Cardiac muscle cell (in vitro differentiated cells and primary cell): ENCODE data around the gene OAS2. TPM values are rescaled to one million over a fixed set of nuclear protein-coding genes. Genes with fewer than 3 reads are reported as not detected.
A peak's percentile ranks its signal among the peaks of the same experiment; 100 is the strongest.

Experiments used
- DNase-seq, 2 donors: peaks; one replicate each; pipeline versions ENCODE4 v3.0.0 to v3.0.0-alpha.2; 2010 to 2017; ENCODE audit warnings: low read depth in 1 of 2, low spot score in 1 of 2
- H3K27ac ChIP-seq: fragments of 200-600 bp; sonication (generic); 2 replicates; pipeline ENCODE4 v1.5.1; 2016
- H3K27me3 ChIP-seq: fragments of 200-600 bp; sonication (generic); 2 replicates; pipeline ENCODE4 v1.6.0; 2016; ENCODE audit warnings: control low read depth
- H3K36me3 ChIP-seq: fragments of 200-600 bp; sonication (generic); 2 replicates; pipeline ENCODE4 v1.5.1; 2016; ENCODE audit warnings: control low read depth
- H3K4me1 ChIP-seq: fragments of 200-600 bp; sonication (generic); 2 replicates; pipeline ENCODE4 v1.8.1; 2017; ENCODE audit warnings: low read depth, mild to moderate bottlenecking, mixed run types
- H3K4me3 ChIP-seq: fragments of 200-600 bp; sonication (generic); 2 replicates; pipeline ENCODE4 v1.5.1; 2016; ENCODE audit warnings: mild to moderate bottlenecking
- H3K9me3 ChIP-seq: fragments of 200-600 bp; sonication (generic); 2 replicates; pipeline ENCODE4 v1.5.1; 2017; ENCODE audit warnings: low read depth, mild to moderate bottlenecking, control low read depth
- polyA plus RNA-seq: library from polyadenylated mRNA; unstranded; fragments of >200 nt; fragmentation: Nextera tagmentation; extraction: Ambion mirVana; gene quantifications from 2 replicates; pipeline ENCODE4 v1.2.1, GENCODE V29; 2016
- total RNA-seq: library from RNA; depleted of rRNA; stranded (reverse); fragments of >200 nt; gene quantifications from 2 replicates; pipeline ENCODE4 v1.2.3, GENCODE V29; 2016
- TF ChIP-seq, protein P1 (sequence below): IDR thresholded peaks from 2 replicates; pipeline ENCODE4 v1.5.1; 2012; ENCODE audit warnings: low read depth, mild to moderate bottlenecking, low read length

Gene OAS2
- total and polyA plus RNA-seq, 2 experiments from 2014 or later, result not detected

DNA sequence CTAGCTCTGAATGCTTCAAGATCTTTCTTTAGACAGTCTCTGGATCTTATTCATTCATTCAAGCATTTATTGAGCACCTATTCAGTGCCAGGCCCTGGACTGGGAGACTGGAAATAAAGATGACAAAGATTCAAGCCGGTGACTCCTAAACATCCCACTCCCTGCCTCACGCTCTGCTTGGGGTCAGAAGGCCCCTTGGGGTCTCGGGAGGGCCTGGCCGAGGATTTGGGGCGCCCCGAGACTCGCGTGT is 78.0 kb downstream of the OAS2 start:
- peak overlapping the region; percentile 39 for H3K4me3 ChIP-seq
- H3K27ac ChIP-seq, result no peak overlapping the region
- TF ChIP-seq, protein P1, sequence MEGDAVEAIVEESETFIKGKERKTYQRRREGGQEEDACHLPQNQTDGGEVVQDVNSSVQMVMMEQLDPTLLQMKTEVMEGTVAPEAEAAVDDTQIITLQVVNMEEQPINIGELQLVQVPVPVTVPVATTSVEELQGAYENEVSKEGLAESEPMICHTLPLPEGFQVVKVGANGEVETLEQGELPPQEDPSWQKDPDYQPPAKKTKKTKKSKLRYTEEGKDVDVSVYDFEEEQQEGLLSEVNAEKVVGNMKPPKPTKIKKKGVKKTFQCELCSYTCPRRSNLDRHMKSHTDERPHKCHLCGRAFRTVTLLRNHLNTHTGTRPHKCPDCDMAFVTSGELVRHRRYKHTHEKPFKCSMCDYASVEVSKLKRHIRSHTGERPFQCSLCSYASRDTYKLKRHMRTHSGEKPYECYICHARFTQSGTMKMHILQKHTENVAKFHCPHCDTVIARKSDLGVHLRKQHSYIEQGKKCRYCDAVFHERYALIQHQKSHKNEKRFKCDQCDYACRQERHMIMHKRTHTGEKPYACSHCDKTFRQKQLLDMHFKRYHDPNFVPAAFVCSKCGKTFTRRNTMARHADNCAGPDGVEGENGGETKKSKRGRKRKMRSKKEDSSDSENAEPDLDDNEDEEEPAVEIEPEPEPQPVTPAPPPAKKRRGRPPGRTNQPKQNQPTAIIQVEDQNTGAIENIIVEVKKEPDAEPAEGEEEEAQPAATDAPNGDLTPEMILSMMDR, result no peak
- H3K27me3 ChIP-seq, result peaks cover 63% of the 10 kb centered on the region
- DNase-seq, result no peak
- no peaks in the 10 kb centered on the region for H3K9me3 ChIP-seq
- H3K4me1 ChIP-seq, result no peaks in the 10 kb centered on the region
- no peaks in the 10 kb centered on the region for H3K36me3 ChIP-seq

DNA sequence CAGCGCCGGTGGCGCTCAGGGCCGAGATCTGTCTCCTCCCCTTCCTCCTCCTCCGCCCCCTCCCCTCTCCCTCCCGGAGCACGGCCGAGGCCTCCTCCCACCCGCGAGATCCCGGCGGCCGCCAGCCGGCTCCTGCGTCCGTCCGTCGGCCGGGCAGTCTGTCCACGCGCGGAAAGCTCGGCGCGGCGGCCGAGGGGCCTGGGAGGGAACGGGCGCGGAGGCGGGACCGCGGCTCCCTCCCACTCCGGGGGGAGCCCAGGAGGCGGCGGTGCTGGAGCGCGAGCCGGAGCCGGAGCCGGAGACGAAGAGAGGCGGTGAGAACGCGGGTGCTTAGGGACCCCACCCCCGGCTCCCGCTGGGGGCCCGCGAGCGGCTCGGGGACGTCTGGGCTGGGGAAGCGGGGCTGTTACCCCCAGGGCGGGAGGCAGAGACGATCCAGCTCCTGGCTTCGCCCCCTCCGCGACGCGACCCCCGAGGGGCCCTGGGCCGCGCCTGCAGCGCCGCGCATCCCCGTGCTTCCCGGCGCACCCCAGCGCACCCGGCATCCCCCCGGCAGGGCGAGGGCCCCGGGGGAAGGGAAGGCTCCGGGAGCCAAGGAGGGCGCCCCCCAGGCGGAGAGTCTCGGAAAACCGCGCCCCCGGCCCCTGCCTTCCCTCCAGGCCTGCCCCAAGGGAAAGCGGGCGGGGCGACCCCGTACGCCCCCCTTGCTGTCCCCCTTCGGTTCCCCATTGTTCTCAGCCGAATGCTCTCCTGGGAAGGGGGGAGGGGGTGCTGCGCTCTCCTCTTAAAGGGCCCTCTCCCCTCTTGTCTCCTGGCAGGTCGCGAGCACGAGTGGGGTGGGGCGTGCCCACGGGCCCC is 78.5 kb downstream of the OAS2 start, which contains the start of gene DTX1:
TSS of gene DTX1 (plus strand) at position 100 of the 858 bp plus-strand sequence. CDS start 1,463 bp downstream, outside the sequence.
- Histone ChIP-seq H3K36me3 (no peaks in the 10 kb centered on the region), H3K27me3 (peaks cover 63% of the 10 kb centered on the region), H3K4me3 (peak within 1 kb of the TSS; percentile 39), H3K27ac (no peak within 1 kb of the TSS), H3K9me3 (no peaks in the 10 kb centered on the region), H3K4me1 (no peaks in the 10 kb centered on the region)
- TF ChIP-seq, protein P1, result no peak
- DNase-seq, result peak; percentile 12 to 21

DNA sequence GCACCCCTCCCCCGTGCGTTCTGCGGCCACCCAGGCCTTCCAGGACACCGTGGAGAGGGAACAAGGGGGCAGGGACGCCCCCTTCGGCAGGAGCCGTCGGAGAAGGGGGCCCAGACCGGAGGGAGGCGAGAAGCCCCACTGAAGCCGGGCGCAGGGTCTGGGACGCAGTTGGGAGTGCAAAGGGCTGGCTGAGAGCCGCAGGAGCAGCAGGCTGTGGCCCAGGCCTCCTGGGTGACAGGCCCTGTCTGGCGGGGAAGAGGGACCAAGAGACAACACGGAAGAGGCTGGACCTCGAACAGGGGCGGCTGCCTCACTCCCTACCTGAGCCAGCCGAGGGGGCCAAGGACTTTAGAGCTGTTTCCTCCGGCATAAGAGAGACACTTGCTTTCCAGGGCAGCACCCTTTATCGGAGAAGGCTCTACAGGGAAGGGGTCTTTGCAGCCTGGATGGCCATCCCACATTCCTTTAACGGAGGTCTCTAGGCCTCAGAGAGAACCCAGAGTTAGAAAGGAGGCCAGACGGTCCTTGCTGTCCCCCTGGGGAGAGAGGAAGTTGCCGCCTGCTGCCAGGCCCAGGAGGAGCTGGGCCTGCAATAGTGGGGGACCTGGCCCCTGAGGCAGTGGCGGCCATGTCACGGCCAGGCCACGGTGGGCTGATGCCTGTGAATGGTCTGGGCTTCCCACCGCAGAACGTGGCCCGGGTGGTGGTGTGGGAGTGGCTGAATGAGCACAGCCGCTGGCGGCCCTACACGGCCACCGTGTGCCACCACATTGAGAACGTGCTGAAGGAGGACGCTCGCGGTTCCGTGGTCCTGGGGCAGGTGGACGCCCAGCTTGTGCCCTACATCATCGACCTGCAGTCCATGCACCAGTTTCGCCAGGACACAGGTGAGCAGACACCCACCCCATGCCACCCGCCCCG is 79.5 kb downstream of the OAS2 start:
- Histone ChIP-seq H3K4me1 (no peaks in the 10 kb centered on the region), H3K9me3 (no peaks in the 10 kb centered on the region), H3K4me3 (no peak overlapping the region), H3K27me3 (peaks cover 63% of the 10 kb centered on the region), H3K36me3 (no peaks in the 10 kb centered on the region), H3K27ac (no peak overlapping the region)
- DNase-seq, result no peak
- TF ChIP-seq, protein P1, result no peak

DNA sequence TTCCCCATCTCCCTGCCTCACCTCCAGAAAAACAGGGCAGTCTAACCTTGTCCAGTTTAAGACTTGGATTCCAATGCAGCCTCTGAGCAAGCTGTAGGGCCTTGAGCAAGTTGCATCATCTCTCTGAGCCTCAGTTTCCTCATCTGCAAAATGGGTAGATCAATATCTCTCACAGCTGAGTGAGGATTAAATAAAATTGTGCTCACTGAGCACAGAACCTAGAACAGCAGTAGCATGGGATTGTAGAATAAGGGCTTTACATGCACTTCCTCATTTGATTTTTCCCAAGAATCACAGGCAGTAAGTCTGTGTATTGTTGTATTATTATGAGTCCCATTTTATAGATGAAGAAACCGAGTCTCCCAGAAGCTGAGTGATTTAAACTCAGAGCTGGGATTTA is 80.2 kb downstream of the OAS2 start:
- Histone ChIP-seq H3K27ac (no peak overlapping the region), H3K36me3 (no peaks in the 10 kb centered on the region), H3K4me3 (no peak overlapping the region), H3K4me1 (no peaks in the 10 kb centered on the region), H3K9me3 (no peaks in the 10 kb centered on the region), H3K27me3 (peaks cover 56% of the 10 kb centered on the region)
- TF ChIP-seq, protein P1, result no peak
- no peak for DNase-seq

DNA sequence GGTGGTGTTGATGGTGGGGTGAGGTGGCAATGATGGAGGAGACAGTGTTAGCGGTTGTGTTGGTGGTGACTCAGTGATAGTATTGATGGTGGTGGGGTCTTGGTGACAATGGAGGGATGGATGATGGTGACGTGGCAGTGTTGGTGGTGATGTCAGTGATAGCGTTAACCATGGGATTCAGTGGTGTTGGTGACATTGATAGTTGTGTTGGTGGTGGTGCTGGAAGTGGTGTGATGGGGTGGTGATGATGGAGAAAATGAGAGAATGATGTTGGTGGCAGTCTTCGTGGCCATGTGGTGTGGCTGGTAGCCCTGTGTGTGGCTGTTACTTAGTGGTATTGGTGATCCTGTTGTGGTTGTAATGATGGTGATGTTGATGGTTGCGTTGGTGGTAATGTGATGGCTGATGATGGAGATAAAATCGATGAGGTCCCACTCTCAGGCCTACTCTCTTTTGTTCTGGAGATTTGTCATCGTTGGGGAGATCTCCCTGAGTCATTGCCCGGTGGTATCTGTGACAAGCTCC is 80.8 kb downstream of the OAS2 start:
- Histone ChIP-seq H3K27ac (no peak overlapping the region), H3K4me1 (no peaks in the 10 kb centered on the region), H3K9me3 (no peaks in the 10 kb centered on the region), H3K27me3 (peaks cover 51% of the 10 kb centered on the region), H3K4me3 (no peak overlapping the region), H3K36me3 (no peaks in the 10 kb centered on the region)
- TF ChIP-seq, protein P1, result no peak
- DNase-seq, result no peak
